Sigmoid colon (tissue), 7 donors: ENCODE results near the gene TRAPPC12. TPM values are rescaled to one million over a fixed set of nuclear protein-coding genes. Genes with fewer than 3 reads are reported as not detected.
A peak's percentile ranks its signal among the peaks of the same experiment; 100 is the strongest.

Source experiments
- DNase-seq: peaks from one replicate; pipeline ENCODE4 v3.0.0-alpha.2; 2019
- H3K27ac ChIP-seq, 4 donors: fragments of 200-600 bp; sonication (generic); one replicate each; pipeline ENCODE4 v1.5.1; 2016 to 2019; ENCODE audit warnings: mild to moderate bottlenecking in 1 of 4
- H3K27me3 ChIP-seq, 3 donors: fragments of 200-600 bp; sonication (generic); one replicate each; pipeline ENCODE4 v1.5.1; 2019; ENCODE audit warnings: mild to moderate bottlenecking in 1 of 3
- H3K36me3 ChIP-seq, 4 donors: fragments of 200-600 bp; sonication (generic); one replicate each; pipeline ENCODE4 v1.5.1; 2016 to 2019
- H3K4me1 ChIP-seq, 4 donors: fragments of 200-600 bp; sonication (generic); one replicate each; pipeline ENCODE4 v1.5.1; 2017 to 2019
- H3K4me3 ChIP-seq, 4 donors: fragments of 200-600 bp; sonication (generic); one replicate each; pipeline ENCODE4 v1.5.1; 2017 to 2019; ENCODE audit warnings: mild to moderate bottlenecking in 2 of 4, moderate library complexity in 1 of 4
- H3K9me3 ChIP-seq, 4 donors: fragments of 200-600 bp in 3 of 4; sonication (generic) in 3 of 4; one replicate each; pipeline versions ENCODE4 v1.5.1 to v1.6.1; 2013 to 2019
- CTCF ChIP-seq, 4 experiments: fragments of 450-650 bp in 3 of 4; fragments of 200-600 bp in 1 of 4; IDR thresholded peaks; one replicate each; pipeline ENCODE4 v1.5.1; 2016 to 2019; ENCODE audit warnings: antibody characterized with exemption in 4 of 4, mild to moderate bottlenecking in 3 of 4, moderate library complexity in 2 of 4
- EP300 ChIP-seq, 4 donors: sonication (generic); formaldehyde crosslinking; IDR thresholded peaks; one replicate each; pipeline ENCODE4 v1.6.1; 2017; ENCODE audit warnings: antibody characterized with exemption in 4 of 4
- POLR2A ChIP-seq, 2 donors: fragments of 450-650 bp; IDR thresholded peaks; one replicate each; pipeline ENCODE4 v1.6.1; 2016; ENCODE audit warnings: antibody characterized with exemption in 2 of 2, mild to moderate bottlenecking in 2 of 2, moderate library complexity in 2 of 2
- POLR2AphosphoS5 ChIP-seq, 4 donors: sonication (generic); formaldehyde crosslinking; IDR thresholded peaks; one replicate each; pipeline ENCODE4 v1.6.1; 2017; ENCODE audit warnings: antibody characterized with exemption in 4 of 4
- whole genome bisulfite sequencing, 2 donors: extraction: QIAGEN DNeasy Blood & Tissue Kit; methylation state at CpG; one replicate each; pipeline ENCODE4 v1.1.7; 2013; 5-methylcytosine and 5-hydroxymethylcytosine counted together
- intact Hi-C: fragments of 100-400 bp; cut with DNase I; formaldehyde crosslinking; loops from one replicate; pipeline ENCODE4 v1.15.1; 2023
- polyA plus RNA-seq, 3 donors: library from polyadenylated mRNA; stranded (reverse); fragments of 200-250 nt; gene quantifications; one replicate each; pipeline ENCODE4 v1.2.3, GENCODE V29; 2013
- total RNA-seq, 4 donors: library from RNA; depleted of rRNA; stranded (reverse); fragments of >200 nt; gene quantifications; one replicate each; pipeline ENCODE4 v1.1.0, GENCODE V29; 2016
- donor health status: healthy with polysubstance abuse.
- donor health status: Bipolar disorder and iron deficiency.
- donor health status: healthy.

TRAPPC12 gene
- total RNA-seq (10 to 100 TPM; 48.5 to 79.5 (median 63.4) TPM), polyA plus RNA-seq (10 to 100 TPM; 22.7 to 50.5 (median 38.4) TPM)

- Histone ChIP-seq H3K4me1 (peaks cover 0 to 37% (median 30%) of the 10 kb centered on the region in 4 donors), H3K27me3 (no peaks in the 10 kb centered on the region), H3K27ac (peak within 1 kb of the TSS; percentile 88 to 94 (median 92)), H3K36me3 (peaks cover 0 to 17% (median 0%) of the 10 kb centered on the region in 4 donors), H3K4me3 (peak within 1 kb of the TSS; percentile 66 to 81 (median 72)), H3K9me3 (no peaks in the 10 kb centered on the region)
- 0 to 1% methylated on average over 61 of the region's 61 CpGs for WGBS, 2 donors
- peak; percentile 95 for DNase-seq
- TF ChIP-seq EP300 (IDR thresholded peaks at IDR 0.05) (no peak), POLR2A (IDR thresholded peaks at IDR 0.05) (peak; percentile 71 to 76), POLR2AphosphoS5 (IDR thresholded peaks at IDR 0.05) (peak; percentile 77 to 92 (median 88)), CTCF (IDR thresholded peaks at IDR 0.05) (peak in 2 of 4 experiments; percentile 20 to 21)
- intact Hi-C loops: loop anchor here (1.0 to 5.0 kb wide), 3 partner anchors 179 to 272 kb away; partner anchors contain the start of genes RNASEH1 and RPS7
These were observed at the start of gene TRAPPC12 for GRCh38 chr2:3379647-3380534. Gene TRAPPC12 (plus strand): TSS chr2:3379694. CDS start chr2:3387624, 7,930 bp downstream.

GRCh38 chr2:3332133-3332532 is 47.4 kb upstream of the TRAPPC12 start:
- no peak for TF ChIP-seq CTCF (IDR thresholded peaks at IDR 0.05)
- TF ChIP-seq POLR2AphosphoS5 (IDR thresholded peaks at IDR 0.05): no peak
- no peak for TF ChIP-seq EP300 (IDR thresholded peaks at IDR 0.05)
- TF ChIP-seq POLR2A (IDR thresholded peaks at IDR 0.05): no peak
- H3K9me3 ChIP-seq: no peaks in the 10 kb centered on the region
- peaks cover 0 to 5% (median 0%) of the 10 kb centered on the region in 4 donors for H3K4me1 ChIP-seq
- H3K4me3 ChIP-seq: no peak overlapping the region
- peaks cover 0 to 6% (median 2%) of the 10 kb centered on the region in 4 donors for H3K36me3 ChIP-seq
- WGBS, 2 donors: 95 to 96% methylated on average over 8 of the region's 8 CpGs
- intact Hi-C loops: no loop called here
- no peak overlapping the region for H3K27ac ChIP-seq
- no peaks in the 10 kb centered on the region for H3K27me3 ChIP-seq
- DNase-seq: no peak

- TF ChIP-seq EP300 (IDR thresholded peaks at IDR 0.05): no peak
- TF ChIP-seq POLR2AphosphoS5 (IDR thresholded peaks at IDR 0.05): no peak
- TF ChIP-seq POLR2A (IDR thresholded peaks at IDR 0.05): no peak
- TF ChIP-seq CTCF (IDR thresholded peaks at IDR 0.05): no peak
- Histone ChIP-seq H3K9me3 (no peaks in the 10 kb centered on the region), H3K27ac (peak overlapping the region in 1 of 4 donors; percentile 14), H3K27me3 (no peaks in the 10 kb centered on the region), H3K4me3 (no peak overlapping the region), H3K4me1 (peaks cover 0 to 5% (median 0%) of the 10 kb centered on the region in 4 donors), H3K36me3 (peaks cover 0 to 6% (median 2%) of the 10 kb centered on the region in 4 donors)
- 87% methylated on average over 24 of the region's 24 CpGs for WGBS, 2 donors
- DNase-seq: no peak
- intact Hi-C loops: no loop called here
These were observed 44.8 kb upstream of the TRAPPC12 start for GRCh38 chr2:3334392-3335345.

- no peaks in the 10 kb centered on the region for H3K36me3 ChIP-seq
- peaks cover 0 to 5% (median 0%) of the 10 kb centered on the region in 4 donors for H3K4me1 ChIP-seq
- no peaks in the 10 kb centered on the region for H3K9me3 ChIP-seq
- TF ChIP-seq EP300 (IDR thresholded peaks at IDR 0.05) (no peak), POLR2AphosphoS5 (IDR thresholded peaks at IDR 0.05) (no peak), CTCF (IDR thresholded peaks at IDR 0.05) (no peak), POLR2A (IDR thresholded peaks at IDR 0.05) (no peak)
- intact Hi-C loops: no loop called here
- H3K27ac ChIP-seq: no peak overlapping the region
- DNase-seq: no peak
- WGBS, 2 donors: 97% methylated on average over 2 of the region's 2 CpGs
- no peak overlapping the region for H3K4me3 ChIP-seq
- H3K27me3 ChIP-seq: no peaks in the 10 kb centered on the region
These were observed 42.6 kb upstream of the TRAPPC12 start for GRCh38 chr2:3336844-3337243.
